HG03139 (cell line): ENCODE measurements around the gene JMJD1C.
A peak's percentile ranks its signal among the peaks of the same experiment; 100 is the strongest.
"Not testable (repeated sequence)": the region's sequence is repeated elsewhere in the genome, so short reads cannot be mapped to it uniquely, and the experiment has no call there.

Source experiments
- ATAC-seq: cut with Tn5 transposase; IDR thresholded peaks from one replicate; pipeline ENCODE4 v1.9.1; 2021; ENCODE audit not compliant: unreplicated experiment

The JMJD1C gene

GRCh38 chr10:63304146-63304545 is 161.6 kb downstream of the JMJD1C start:
- no peak for ATAC-seq

- no peak for ATAC-seq
Observed at GRCh38 chr10:63300801-63301200, 165.0 kb downstream of the JMJD1C start.

- no peak for ATAC-seq
Observed at GRCh38 chr10:63297941-63298340, 167.8 kb downstream of the JMJD1C start.

- no peak for ATAC-seq
Observed at GRCh38 chr10:63294781-63295180, 171.0 kb downstream of the JMJD1C start.

GRCh38 chr10:63292847-63293246 is 172.9 kb downstream of the JMJD1C start:
- ATAC-seq: not testable (repeated sequence)

- ATAC-seq: no peak
Observed at GRCh38 chr10:63288170-63288569, 177.6 kb downstream of the JMJD1C start.

- peak; percentile 85 for ATAC-seq
Observed at GRCh38 chr10:63286754-63287264, 179.0 kb downstream of the JMJD1C start.

GRCh38 chr10:63286340-63286739 is 179.4 kb downstream of the JMJD1C start:
- ATAC-seq: peak; percentile 52

GRCh38 chr10:63283901-63284300 is 181.9 kb downstream of the JMJD1C start:
- not testable (repeated sequence) for ATAC-seq

- no peak for ATAC-seq
Observed at GRCh38 chr10:63283093-63283492, 182.7 kb downstream of the JMJD1C start.

- ATAC-seq: no peak
Observed at GRCh38 chr10:63281967-63282366, 183.8 kb downstream of the JMJD1C start.

- no peak for ATAC-seq
Observed at GRCh38 chr10:63280386-63280785, 185.4 kb downstream of the JMJD1C start.

- ATAC-seq: no peak
Observed at GRCh38 chr10:63275094-63275493, 190.7 kb downstream of the JMJD1C start.

- ATAC-seq: no peak
Observed at GRCh38 chr10:63273577-63273976, 192.2 kb downstream of the JMJD1C start.

- ATAC-seq: peak; percentile 96
Observed at GRCh38 chr10:63268798-63269503, 196.8 kb downstream of the JMJD1C start.

GRCh38 chr10:63268149-63268797 is 197.5 kb downstream of the JMJD1C start:
- no peak for ATAC-seq

- no peak for ATAC-seq
Observed at GRCh38 chr10:63267414-63268148, 198.2 kb downstream of the JMJD1C start.

- ATAC-seq: no peak
Observed at GRCh38 chr10:63266391-63267316, 199.1 kb downstream of the JMJD1C start.

GRCh38 chr10:63265683-63266235 is 200.0 kb downstream of the JMJD1C start:
- no peak for ATAC-seq

GRCh38 chr10:63265222-63265617 is 200.6 kb downstream of the JMJD1C start:
- no peak for ATAC-seq
